ENCODE measurements around the gene TAF3.

- TF ChIP-seq, protein P1, sequence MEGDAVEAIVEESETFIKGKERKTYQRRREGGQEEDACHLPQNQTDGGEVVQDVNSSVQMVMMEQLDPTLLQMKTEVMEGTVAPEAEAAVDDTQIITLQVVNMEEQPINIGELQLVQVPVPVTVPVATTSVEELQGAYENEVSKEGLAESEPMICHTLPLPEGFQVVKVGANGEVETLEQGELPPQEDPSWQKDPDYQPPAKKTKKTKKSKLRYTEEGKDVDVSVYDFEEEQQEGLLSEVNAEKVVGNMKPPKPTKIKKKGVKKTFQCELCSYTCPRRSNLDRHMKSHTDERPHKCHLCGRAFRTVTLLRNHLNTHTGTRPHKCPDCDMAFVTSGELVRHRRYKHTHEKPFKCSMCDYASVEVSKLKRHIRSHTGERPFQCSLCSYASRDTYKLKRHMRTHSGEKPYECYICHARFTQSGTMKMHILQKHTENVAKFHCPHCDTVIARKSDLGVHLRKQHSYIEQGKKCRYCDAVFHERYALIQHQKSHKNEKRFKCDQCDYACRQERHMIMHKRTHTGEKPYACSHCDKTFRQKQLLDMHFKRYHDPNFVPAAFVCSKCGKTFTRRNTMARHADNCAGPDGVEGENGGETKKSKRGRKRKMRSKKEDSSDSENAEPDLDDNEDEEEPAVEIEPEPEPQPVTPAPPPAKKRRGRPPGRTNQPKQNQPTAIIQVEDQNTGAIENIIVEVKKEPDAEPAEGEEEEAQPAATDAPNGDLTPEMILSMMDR (IDR thresholded peaks at IDR 0.05) = no peak
- no peak for TF ChIP-seq EP300 (IDR thresholded peaks at IDR 0.05)
Measured at GRCh38 chr10:8026349-8027259, 208.3 kb downstream of the TAF3 start.
